Hematopoietic multipotent progenitor cell treated with erythropoietin and hydrocortisone succinate and interleukin-3 and kit ligand, for 6 days (in vitro differentiated cells): ENCODE results near the gene ZSWIM4.

Experiments used
- DNase-seq: peaks from one replicate; pipeline ENCODE4 v3.0.0-alpha.2; 2015

Gene ZSWIM4

GRCh38 chr19:13814550-13814949 lies 19.3 kb downstream of the ZSWIM4 start:
- DNase-seq, result no peak

DNA sequence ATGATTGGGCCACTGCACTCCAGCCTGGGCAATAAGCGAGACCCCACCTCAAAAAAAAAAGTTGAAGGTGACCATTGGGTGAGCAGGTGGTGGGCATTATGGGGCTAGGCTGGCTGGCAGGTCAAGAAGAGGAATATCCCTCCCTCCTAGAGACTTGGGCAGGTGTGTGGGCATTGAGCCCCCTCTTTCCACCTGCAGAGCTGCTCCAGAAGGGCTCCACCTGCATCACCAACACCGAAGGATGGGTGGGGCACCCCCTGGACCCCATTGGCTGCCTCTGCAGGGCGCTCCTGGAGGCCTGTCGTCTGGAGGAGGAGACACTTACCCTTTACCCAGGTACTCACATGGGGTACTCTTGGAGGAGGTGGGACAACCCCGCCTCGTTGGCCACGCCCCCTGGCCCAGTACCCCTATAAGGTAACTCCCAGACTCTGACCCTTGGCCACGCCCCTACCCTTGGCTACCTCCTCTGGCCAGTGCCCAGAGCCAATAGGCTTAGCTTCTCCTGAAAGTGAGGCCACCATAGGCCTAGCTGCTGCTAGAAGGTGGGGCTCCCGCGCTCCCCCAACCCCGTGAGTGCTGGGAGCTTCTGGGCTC lies 21.9 kb downstream of the ZSWIM4 start:
- peak; percentile 66 for DNase-seq

DNA sequence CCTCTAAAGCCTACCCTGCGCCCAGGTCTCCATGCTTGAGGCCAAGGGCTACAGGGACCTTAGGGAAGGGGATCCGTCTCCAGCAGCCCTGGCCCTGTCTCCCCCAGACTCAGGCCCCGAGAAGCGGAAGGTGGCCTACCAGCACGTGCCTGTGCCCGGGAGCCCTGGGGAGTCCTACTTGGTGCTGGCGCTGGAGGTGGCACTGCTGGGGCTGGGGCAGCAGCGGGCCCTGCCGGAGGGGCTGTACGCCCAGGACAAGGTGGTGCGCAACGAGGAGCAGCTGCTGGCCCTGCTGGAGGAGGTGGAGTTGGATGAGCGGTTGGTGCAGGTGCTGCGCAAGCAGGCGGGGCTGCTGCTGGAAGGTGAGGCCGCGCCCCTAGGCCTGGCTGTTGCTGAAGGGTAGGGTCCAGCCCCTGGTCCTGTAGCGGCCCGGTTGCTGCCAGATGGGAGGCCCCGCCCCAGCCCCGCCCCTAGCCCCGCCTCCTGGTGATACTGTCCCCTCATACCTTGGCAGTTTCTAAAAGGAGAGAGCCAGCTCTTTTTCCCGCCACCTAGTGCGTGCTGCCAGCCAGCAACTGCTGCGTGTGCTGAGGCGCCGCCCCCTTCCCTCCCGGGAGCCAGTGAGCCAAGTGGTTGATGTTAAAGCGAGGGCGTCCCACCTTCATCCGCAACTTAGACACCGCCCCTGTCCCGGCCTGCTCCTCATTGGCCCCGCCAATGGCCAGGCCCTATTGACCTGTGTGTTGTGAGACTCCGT lies 22.6 kb downstream of the ZSWIM4 start:
- DNase-seq, result peak; percentile 66

DNA sequence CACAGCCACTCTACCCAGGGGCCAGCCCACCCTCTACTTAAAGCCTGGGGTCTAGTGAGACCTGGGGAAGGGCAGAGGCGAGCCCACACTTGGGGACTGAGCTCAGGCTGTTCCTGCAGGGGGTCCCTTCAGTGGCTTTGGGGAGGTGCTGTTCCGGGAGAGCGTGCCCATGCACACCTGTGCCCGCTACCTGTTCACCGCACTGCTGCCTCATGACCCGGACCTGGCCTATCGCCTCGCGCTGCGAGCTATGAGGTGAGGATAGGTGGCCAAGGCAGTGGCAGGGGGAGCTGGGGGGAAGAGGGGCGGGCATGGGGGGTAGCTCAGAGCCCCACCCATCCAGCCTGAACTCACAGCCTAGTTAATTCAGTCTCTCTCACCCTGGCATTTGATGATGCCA lies 24.0 kb downstream of the ZSWIM4 start:
- DNase-seq, result no peak

DNA sequence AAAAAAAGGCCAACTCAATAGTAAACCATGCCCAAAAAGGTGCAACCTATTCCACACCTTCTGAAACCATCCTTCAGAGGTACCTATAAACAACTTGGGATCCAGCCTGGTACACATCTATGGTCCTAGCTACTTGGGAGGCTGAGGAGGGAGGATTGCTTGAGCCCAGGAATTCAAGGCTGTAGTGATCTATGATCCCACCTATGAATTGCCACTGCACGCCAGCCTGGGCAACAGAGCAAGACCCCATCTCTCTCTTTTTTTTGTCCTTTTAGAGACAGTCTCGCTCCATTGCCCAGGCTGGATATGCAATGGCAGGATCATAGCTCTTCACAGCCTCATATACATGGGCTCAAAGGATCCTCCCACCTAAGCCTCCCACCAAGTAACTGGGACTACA lies 26.0 kb downstream of the ZSWIM4 start:
- DNase-seq, result no peak

DNA sequence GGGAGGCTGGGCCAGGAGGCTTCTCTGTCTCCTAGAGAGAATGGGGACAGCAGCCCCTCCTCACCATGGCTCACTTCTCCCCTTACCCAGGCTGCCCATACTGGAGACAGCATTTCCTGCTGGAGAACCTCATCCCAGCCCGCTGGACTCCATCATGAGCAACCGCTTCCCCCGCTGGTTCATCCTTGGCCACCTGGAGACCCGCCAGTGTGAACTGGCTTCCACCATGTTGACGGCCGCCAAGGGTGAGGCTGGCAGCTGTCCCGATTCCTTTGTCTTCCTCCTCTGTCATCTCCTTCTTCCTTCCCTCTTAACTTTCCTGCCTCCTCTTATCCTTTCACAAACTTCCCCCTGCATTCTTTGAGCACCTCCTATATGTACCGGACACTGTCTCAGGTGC lies 28.0 kb downstream of the ZSWIM4 start:
- DNase-seq, result no peak

DNA sequence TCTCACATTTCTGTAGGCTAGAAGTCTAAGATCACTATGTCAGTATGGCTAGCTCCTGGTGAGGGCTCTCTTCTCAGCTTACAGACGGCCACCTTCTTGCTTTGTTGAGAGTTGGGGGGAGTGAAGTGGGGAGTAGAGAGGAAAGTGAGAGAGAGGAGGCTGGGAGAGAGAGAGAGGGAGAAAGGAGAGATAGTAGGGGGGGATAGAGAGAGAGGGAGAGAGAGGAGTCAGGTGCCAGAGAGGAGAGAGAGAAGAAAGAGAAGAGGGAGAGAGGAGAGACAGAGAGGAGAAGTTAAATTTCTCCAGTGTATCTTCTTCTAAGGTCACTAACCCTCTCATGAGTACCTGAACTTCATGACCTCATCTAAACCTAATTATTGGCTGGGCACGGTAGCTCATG lies 28.7 kb downstream of the ZSWIM4 start:
- DNase-seq, result no peak

- DNase-seq, result no peak
Measured at GRCh38 chr19:13824703-13825102, 29.5 kb downstream of the ZSWIM4 start.

- DNase-seq, result peak; percentile 74
Measured at GRCh38 chr19:13825489-13826441, 30.5 kb downstream of the ZSWIM4 start.

DNA sequence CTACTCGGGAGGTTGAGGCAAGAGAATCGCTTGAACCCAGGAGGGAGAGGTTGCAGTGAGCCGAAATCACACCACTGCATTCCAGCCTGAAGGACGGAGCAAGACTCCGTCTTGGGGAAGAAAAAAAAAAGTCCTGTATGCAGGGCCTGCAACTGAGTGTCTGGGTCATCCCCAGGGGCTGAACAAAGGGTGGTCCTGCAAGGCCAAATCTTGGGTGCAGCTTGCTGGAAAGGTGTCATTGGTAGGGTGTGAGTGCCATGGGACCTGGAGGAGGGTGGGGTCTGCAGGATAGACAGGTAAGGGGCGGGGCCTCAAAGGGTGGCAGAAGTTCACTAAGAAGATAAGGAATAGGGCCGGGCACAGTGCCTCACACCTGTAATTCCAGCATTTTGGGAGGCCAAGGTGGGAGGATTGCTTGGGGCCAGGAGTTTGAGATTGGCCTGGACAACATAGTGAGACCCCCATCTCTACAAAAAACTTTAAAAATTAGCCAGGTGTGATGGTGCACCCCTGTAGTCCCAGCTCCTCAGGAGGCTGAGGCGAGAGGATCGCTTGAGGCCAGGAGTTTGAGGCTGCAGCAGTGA lies 31.5 kb downstream of the ZSWIM4 start:
- DNase-seq, result no peak

GRCh38 chr19:13827656-13828055 lies 32.4 kb downstream of the ZSWIM4 start:
- peak; percentile 5 for DNase-seq

- DNase-seq, result no peak
Measured at GRCh38 chr19:13830114-13830740, 35.0 kb downstream of the ZSWIM4 start.

- DNase-seq, result no peak
Measured at GRCh38 chr19:13830741-13831536, 35.7 kb downstream of the ZSWIM4 start.

DNA sequence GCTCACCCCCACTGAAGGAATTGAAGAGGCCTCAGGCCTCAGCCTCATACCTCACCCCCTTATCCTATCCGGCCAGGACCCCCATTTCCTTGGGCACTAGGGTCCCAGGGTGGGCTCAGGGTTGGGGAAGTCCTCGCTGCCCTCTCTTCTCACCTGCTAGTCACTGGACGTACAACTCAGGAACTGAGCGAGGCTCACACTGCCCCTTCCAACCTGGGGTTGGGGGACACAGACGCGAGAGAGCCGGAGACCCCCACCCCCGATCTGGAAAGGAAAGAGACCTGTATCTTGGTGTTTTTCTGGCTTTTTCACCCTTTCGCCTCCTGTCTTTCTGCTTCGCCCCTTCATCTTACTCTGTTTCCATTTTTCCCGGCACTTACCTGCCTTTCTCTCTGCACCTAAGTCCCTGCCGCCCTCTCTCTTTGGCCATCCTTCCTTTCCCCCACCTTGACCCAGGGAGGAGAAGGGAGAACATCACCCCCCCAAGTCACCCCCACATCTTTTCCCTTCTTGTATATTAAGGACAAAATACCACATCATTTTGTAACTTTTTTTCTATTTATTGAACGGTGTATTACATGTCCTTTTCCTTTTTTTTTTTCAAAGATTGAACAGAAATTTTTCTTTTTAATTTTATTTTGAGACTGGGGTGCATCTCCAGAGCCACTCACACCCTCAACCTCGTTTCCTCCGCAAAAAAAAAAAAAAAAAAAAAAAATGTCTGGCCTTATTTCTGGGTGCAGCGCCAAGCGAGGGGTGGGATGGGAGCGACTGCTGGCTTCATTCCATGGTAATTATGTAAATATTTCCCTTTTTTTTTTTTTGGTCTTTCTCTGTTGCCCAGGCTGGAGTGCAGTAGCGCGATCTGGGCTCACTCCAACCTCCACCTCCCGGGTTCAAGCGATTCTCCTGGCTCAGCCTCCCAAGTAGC lies 36.6 kb downstream of the ZSWIM4 start:
- DNase-seq, result no peak

DNA sequence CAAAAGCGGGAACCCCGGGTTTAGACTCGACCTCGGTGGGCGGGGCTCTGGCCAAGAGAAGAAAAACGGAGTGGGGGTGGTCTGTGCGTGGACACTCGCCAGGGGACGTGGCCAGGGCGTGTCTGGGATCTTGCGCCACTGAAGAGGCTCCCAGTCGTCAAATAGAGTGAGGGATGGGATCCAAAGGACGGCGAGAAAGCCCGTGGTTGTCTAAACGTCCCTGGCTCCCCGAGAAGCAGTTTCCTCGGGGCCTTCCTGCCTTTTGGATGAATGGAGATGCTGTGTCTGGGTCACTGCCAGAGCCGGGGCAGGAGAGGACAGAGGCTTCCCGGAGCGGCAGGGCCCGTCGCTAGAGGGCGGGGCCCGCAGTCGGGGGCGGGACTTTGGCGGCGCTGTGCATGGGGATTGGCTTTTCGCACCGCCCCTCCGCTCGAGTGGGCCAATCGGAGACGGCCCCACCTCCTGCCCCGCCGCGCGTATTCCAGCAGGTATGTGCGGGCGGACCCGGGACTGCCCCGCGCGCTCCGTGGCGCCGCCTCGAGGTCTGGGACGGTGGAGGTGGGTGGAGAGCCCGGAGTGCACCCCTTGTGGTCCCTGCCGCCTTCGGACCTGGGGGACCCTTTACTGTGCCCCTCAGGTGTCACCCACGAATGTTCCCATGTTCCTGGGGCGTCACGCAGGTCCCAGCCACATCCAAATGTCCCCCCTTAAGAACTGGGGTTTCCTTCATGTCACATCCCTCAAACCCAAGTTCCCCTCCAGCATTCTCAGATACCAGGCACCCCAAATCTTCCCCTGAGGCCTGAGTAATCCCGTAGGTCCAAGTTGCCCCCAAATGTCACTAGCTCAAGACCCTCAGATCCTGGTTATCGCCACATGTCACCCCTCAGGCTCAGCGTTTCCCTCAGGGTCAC lies 38.3 kb downstream of the ZSWIM4 start:
- DNase-seq, result peak; percentile 95

DNA sequence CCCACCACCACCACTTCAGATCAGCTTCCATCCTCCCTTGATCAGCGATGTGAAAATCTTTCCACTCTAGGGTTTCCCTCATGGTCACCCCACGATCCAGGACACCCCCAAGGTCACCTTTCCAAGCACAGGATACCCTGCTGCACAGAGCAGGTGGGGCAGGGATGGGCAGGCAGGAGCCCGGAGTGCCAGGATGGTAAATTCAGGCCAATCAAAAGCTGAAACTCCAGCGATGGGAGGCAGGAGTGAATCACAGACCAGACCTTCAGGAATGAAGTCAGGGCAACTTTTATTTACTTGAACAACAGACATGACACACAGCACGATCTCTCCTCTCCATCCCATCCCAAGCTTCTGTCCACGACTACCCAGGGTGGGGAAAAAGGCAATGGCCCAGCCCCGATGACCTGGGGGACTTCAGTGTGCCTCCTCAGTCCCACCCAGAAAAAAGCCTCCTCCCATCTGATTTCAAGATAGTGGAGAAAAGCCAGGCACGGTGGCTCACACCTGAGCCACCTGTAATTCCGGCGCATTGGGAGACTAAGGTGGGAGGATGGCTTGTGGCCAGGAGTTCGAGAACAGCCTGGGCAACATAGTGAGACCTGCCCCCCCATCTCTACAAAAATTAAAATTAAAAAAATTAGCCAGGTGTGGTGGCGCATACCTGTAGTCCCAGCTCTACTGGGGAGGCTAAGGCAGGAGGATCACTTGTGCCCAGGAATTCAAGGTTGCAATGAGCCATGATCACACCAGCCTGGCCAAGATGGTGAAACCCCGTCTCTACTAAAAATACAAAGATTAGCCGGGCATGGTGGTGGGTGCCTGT lies 39.2 kb downstream of the ZSWIM4 start:
- DNase-seq, result no peak

GRCh38 chr19:13835791-13836723 lies 40.8 kb downstream of the ZSWIM4 start:
- peak; percentile 90 for DNase-seq
